GM19035 (cell line): ENCODE measurements around the gene RSPH10B2.
"Not testable (repeated sequence)": the region's sequence is repeated elsewhere in the genome, so short reads cannot be mapped to it uniquely, and the experiment has no call there.

Experiments used
- ATAC-seq: cut with Tn5 transposase; IDR thresholded peaks from one replicate; pipeline ENCODE4 v1.9.1; 2021; ENCODE audit not compliant: unreplicated experiment

Gene RSPH10B2

DNA sequence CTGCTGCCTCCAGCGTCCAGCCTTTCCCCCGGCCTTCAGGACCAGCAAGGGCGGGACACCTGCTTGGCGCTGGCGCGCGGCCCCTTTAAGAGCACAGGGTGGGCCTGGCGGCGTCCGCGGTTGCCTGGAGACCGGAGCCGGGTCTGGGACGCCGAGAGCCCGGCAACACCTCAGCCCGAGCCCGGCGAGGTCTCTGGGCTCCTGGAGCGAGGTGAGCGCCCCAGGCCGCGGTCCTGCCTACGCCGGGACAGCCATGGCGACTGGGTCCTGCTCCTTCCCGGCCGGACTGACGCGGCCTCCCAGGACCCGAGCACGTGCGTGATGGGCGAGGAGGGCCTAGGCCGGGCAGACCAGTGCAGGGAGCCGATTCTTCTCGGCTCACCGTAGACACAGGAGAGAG is at the start of gene RSPH10B2:
TSS of gene RSPH10B2 (plus strand) at position 140 of the 400 bp plus-strand sequence. CDS start 3,575 bp downstream, outside the sequence.
- not testable (repeated sequence) for ATAC-seq

GRCh38 chr7:6705959-6706665 is 47.8 kb upstream of the RSPH10B2 start:
- peak; percentile 26 for ATAC-seq

- peak; percentile 95 for ATAC-seq
These were observed 47.1 kb upstream of the RSPH10B2 start, which contains the start of gene ZNF12 for GRCh38 chr7:6706666-6707407. ZNF12 (minus strand) TSS chr7:6706947; CDS start chr7:6705173, 1,774 bp downstream.

DNA sequence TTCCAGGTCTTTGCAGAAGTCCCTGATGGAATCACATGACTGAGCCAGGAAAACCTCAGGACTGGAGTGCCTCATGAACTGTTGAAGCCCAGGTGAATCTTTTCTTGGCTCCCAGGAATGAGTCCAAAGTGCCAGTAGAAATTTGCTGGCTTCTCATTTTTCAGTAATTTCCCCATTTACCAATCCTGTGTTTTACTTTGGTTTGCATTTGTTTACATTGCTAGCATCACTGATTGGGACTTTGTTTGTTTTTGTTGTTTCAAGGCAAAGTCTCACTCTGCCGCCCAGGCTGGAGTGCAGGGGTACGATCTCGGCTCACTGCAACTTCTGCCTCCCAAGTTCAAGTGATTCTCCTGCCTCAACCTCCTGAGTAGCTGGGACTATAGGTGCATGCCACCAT is 45.6 kb upstream of the RSPH10B2 start:
- ATAC-seq: no peak

GRCh38 chr7:6709808-6710207 is 44.1 kb upstream of the RSPH10B2 start:
- ATAC-seq: no peak

DNA sequence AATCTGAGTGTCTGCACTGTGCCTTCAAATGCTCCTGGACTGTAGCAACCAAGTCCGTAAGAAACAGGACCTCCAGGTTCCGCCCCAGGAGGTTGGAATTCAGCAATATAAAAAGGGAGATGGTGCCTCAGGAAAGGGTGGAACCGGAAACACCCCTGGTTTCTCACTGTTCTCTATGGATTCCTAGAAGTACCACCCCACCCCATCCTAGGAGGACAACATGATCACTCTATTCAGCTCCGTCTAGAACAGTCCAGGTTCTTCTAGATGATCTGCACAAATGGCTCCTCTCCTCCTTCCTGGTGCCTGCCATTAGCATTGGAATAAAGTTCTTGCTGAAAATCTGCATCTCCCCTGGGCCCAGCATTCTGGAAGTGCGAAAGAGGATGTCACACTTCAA is 39.5 kb upstream of the RSPH10B2 start:
- no peak for ATAC-seq

- not testable (repeated sequence) for ATAC-seq
These were observed 38.0 kb upstream of the RSPH10B2 start for GRCh38 chr7:6715898-6716297.

DNA sequence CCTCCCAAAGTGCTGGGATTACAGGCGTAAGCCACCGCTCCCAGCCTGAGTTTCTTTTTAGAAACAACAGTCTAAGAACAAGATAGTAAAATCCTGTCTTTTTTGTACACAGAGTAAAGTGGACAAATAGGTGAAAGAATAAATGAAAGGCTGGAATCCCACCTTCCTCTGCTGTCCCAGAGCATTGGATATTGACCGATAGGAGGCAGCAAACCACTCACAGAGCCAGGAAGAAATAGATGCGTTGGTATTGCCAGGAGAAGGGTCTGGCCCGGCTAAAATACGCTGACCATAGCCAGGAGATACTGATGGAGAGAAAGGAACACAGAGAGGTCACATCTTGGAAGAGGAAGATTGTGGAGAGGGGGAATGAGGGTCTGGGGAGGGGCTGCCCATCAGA is 35.8 kb upstream of the RSPH10B2 start:
- no peak for ATAC-seq

DNA sequence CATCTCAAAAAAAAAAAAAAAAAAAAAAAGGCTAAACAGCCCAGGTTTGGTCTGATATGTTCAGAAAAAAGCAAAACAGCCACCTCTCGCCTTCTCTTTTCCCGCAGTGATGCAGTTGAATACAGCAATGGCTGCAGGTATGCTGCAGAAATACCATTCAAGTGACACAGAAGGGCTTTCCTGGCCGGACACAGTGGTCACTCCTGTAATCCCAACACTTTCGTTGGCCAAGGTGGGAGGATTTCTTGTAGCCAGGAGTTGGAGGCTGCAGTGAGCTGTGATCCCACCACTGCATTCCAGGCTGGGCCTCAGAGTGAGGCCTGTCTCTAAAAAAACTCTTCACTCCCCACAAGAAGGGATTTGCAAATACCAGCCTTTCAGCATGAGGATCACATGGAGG is 29.6 kb upstream of the RSPH10B2 start:
- ATAC-seq: not testable (repeated sequence)

DNA sequence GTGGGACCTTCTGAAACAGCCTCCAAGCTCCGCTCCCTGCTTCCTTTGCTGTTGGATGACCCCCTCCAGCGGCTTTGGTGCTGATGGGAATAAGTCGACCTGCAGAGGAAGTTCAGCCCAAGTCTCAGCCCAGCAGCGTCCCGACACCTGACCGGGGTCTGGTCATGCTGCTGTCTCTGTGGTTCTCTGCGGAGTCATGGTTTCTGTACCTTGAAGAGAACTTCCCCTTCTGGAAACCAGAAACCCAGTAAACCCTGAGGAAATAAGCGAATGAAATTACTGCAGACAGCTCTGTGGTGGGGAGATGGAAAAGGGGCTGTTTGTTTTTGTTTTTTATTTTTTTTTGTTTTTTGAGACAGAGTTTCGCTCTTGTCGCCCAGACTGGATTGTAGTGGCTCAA is 28.9 kb upstream of the RSPH10B2 start:
- ATAC-seq: peak; percentile 52

- ATAC-seq: not testable (repeated sequence)
These were observed 27.6 kb upstream of the RSPH10B2 start for GRCh38 chr7:6726341-6726740.

GRCh38 chr7:6727663-6728062 is 26.2 kb upstream of the RSPH10B2 start:
- no peak for ATAC-seq

DNA sequence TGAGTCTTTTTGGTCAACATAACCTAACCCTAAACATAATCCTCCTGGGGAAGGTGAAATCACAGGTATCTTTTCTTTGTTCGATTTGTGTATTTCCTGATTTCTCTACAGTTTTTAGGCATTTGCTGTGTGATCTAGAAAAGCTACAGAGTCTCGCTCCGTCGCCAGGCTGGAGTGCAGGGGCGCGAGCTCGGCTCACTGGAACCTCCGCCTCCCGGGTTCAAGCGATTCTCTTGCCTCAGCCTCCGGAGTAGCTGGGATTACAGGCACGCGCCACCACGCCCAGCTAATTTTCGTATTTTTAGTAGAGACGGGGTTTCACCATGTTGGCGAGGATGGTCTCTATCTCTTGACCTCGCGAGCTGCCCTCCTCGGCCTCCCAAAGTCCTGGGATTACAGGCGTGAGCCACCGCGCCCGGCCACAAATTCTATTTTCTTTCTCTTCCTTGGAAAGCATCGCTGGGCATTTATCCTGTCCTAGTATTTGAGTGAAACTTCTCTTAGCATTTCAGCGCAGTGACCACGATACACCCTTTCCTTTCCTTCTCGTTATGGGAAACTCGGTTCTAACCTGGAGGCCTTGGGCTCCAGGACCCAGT is 24.9 kb upstream of the RSPH10B2 start:
- ATAC-seq: not testable (repeated sequence)

DNA sequence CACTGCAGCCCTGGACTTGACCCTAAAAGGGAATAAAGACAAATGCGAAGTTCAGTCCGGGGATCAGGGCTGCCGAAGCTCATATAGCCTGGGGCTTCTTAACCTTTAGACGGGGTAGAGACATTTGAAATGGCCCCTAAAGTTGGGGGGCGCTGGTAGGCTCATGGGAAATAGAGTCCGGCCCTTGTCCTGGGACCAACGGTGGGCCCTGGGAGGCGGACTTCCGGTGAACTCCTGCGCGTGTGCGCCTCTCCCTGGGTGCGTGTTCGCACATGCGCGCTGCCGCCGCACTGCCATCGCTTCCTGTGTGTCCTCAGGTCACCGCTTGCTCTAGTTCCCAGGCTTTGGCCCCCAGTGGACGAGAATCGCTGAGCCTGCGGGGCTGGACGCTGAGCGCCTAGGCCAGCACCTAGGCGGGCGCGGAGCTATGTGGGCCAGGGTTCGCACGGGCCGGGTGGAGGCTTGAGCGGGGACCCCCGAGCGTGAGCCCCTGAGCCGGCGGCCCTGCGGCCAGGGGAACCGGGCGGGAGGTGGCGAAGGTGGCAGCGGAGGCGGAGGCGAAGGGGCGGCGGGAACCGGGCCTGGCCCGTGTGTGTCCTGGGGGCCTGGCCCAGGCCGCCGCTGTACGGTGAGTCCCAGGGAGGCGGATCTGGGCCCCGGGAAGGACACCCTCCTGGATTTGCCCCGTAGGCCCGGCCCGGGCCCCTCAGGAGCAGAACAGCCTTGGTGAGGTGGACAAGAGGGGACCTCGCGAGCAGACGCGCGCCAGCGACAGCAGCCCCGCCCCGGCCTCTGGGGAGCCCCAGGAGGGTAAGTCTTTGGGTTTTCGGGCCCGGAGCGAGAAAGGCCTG is 24.2 kb upstream of the RSPH10B2 start:
- ATAC-seq: peak; percentile 85

DNA sequence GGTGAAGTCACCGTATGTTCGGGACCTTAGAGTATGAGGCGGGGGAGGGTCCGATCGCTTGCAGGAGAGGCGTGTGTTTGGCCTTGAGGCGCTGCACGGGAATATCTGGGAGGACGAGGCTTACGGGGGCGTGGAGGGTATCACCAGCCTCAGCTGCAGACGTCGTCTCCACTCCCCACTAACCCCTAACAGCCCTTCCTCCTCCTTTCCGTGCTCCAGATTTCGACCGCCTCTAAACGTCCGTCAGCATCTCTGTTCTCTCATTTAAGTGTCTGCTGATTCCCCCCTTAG is 23.6 kb upstream of the RSPH10B2 start:
- ATAC-seq: no peak

DNA sequence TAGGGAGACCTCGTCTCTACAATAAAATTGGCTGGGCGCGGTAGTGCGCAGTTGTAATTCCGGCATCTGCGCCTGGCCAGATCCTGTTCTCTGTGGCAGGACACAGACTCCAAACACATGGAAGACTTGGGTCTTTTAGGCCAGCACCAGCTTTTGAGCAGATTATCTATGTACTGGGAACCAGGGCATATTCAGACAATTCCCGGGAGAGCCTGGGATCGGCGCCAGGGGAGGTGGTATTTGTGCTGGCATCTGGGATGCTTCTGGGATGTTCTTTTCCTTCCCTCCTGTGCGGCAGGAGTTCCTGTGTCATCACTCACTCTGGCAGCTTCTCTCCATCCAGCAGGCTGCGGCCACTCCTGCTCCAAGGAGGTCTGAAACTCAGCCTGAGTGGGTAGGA is 15.5 kb upstream of the RSPH10B2 start:
- not testable (repeated sequence) for ATAC-seq

GRCh38 chr7:6744410-6745100 is 9.3 kb upstream of the RSPH10B2 start:
- not testable (repeated sequence) for ATAC-seq

DNA sequence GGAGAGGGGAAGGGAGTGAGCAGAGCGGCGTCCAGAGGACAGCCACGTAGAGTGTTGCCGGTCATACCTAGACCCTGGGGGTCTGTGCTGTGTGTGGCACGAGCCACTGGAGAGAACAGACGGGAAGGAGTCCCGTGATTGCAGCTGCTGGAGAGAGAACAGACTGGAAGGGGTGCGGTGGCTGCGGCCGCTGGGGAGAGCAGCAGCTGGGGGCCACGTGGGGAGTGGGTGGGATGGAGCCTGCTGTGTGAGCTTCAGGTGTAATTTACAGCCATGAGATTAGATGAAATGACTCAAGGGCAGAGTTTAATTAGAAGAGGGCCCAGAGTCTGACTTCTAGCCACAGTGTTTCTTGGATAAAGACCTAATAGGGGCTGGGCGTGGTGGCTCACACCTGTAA is 4.6 kb upstream of the RSPH10B2 start:
- ATAC-seq: not testable (repeated sequence)

- ATAC-seq: not testable (repeated sequence)
These were observed 3.7 kb upstream of the RSPH10B2 start for GRCh38 chr7:6750173-6750572.

DNA sequence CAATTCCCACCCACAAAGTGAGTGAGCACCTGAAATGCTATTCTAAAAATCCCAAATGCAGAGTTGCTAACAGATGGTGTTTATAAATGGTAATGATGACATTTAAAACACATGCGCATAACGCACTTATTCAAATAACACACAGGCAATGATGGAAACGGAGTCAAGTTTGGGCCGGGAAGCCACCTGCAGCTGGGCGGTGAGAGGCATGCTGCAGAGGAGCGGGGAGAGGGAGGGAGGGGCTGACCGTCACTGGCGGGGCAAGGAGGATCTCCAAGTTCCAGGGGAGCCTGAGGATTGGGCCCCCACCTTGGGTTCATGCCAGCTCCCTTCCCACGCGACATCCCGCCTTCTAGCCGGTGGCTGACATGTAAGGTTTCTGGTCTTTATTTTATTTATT is 7.3 kb downstream of the RSPH10B2 start:
- ATAC-seq: not testable (repeated sequence)
